ENCODE results near the gene ATF6B. TPM values are rescaled to one million over a fixed set of nuclear protein-coding genes. Genes with fewer than 3 reads are reported as not detected.

Gene ATF6B
- total RNA-seq, 1 donor = 27.5 TPM

Small RNA genes lying within 50 kb of the gene (small RNA-seq; reads per million reads assigned to genes)
- gene RNA5SP206 = not detected

Other genes with a start within 250 kb of the ATF6B start
- gene SLC44A4, start 249.2 kb downstream of the ATF6B start, total RNA-seq = not detected in 2 replicates
- 40.1 and 40.9 TPM in 2 replicates for gene EHMT2, start 230.5 kb downstream of the ATF6B start, total RNA-seq
- gene ZBTB12, start 226.2 kb downstream of the ATF6B start, total RNA-seq = 2.1 and 3.6 TPM in 2 replicates
- gene C2, start 200.5 kb downstream of the ATF6B start, total RNA-seq = 12.7 and 18.0 TPM in 2 replicates
- gene CFB, start 182.2 kb downstream of the ATF6B start, total RNA-seq = 16.5 and 26.8 TPM in 2 replicates
- gene NELFE, start 169.3 kb downstream of the ATF6B start, total RNA-seq = 86.5 and 95.8 TPM in 2 replicates
- 42.0 and 46.0 TPM in 2 replicates for gene SKIC2, start 169.1 kb downstream of the ATF6B start, total RNA-seq
- 16.8 and 18.1 TPM in 2 replicates for gene DXO, start 156.1 kb downstream of the ATF6B start, total RNA-seq
- gene C4A, start 146.2 kb downstream of the ATF6B start, total RNA-seq = 7.2 and 8.3 TPM in 2 replicates
- 4.1 and 6.5 TPM in 2 replicates for gene C4B, start 113.5 kb downstream of the ATF6B start, total RNA-seq
- under 0.01 and 0.72 TPM in 2 replicates for gene CYP21A2, start 89.8 kb downstream of the ATF6B start, total RNA-seq
- 8.3 and 11.9 TPM in 2 replicates for gene TNXB, start 18.9 kb downstream of the ATF6B start, total RNA-seq
- gene FKBPL, start 2.0 kb upstream of the ATF6B start, total RNA-seq = 9.8 and 11.5 TPM in 2 replicates
- gene PRRT1, start 23.7 kb upstream of the ATF6B start, total RNA-seq = under 0.01 TPM in 1 of 2 replicates, not detected in the other
- gene PPT2, start 25.9 kb upstream of the ATF6B start, total RNA-seq = 6.5 and 8.3 TPM in 2 replicates
- gene EGFL8, start 36.3 kb upstream of the ATF6B start, total RNA-seq = 0.29 and 0.36 TPM in 2 replicates
- gene AGPAT1, start 47.8 kb upstream of the ATF6B start, total RNA-seq = 17.4 and 19.2 TPM in 2 replicates
- gene RNF5, start 50.2 kb upstream of the ATF6B start, total RNA-seq = 25.3 and 32.9 TPM in 2 replicates
- under 0.01 TPM in 2 replicates for gene AGER, start 56.0 kb upstream of the ATF6B start, total RNA-seq
- 17.4 and 18.6 TPM in 2 replicates for gene PBX2, start 62.0 kb upstream of the ATF6B start, total RNA-seq
- 0.88 and 1.1 TPM in 2 replicates for gene GPSM3, start 64.4 kb upstream of the ATF6B start, total RNA-seq
- gene NOTCH4, start 95.8 kb upstream of the ATF6B start, total RNA-seq = 0.59 and 1.1 TPM in 2 replicates
- not detected in 2 replicates for gene TSBP1, start 243.7 kb upstream of the ATF6B start, total RNA-seq